NCI-H1694 (cell line): ENCODE measurements around the gene DOCK4.

ENCODE experiments used
- DNase-seq: peaks from one replicate; lab custom pipeline; 2025; lab: John Stamatoyannopoulos, UW

Gene DOCK4

GRCh38 chr7:112160130-112160770 lies 45.9 kb downstream of the DOCK4 start:
- DNase-seq = no peak

GRCh38 chr7:112159351-112159750 lies 46.8 kb downstream of the DOCK4 start:
- no peak for DNase-seq

GRCh38 chr7:112157072-112157471 lies 49.1 kb downstream of the DOCK4 start:
- DNase-seq = no peak

GRCh38 chr7:112156412-112156811 lies 49.8 kb downstream of the DOCK4 start:
- DNase-seq = no peak

- DNase-seq = no peak
Measured at GRCh38 chr7:112154690-112155089, 51.5 kb downstream of the DOCK4 start.

GRCh38 chr7:112152186-112152585 lies 54.0 kb downstream of the DOCK4 start:
- no peak for DNase-seq

GRCh38 chr7:112150823-112151641 lies 55.2 kb downstream of the DOCK4 start:
- no peak for DNase-seq

GRCh38 chr7:112149734-112150133 lies 56.5 kb downstream of the DOCK4 start:
- DNase-seq = peak; percentile 22

GRCh38 chr7:112147793-112148361 lies 58.3 kb downstream of the DOCK4 start:
- DNase-seq = peak; percentile 46

- DNase-seq = peak; percentile 41
Measured at GRCh38 chr7:112145206-112145605, 61.0 kb downstream of the DOCK4 start.

GRCh38 chr7:112144284-112145059 lies 61.7 kb downstream of the DOCK4 start:
- peak; percentile 66 for DNase-seq

GRCh38 chr7:112143582-112143981 lies 62.6 kb downstream of the DOCK4 start:
- no peak for DNase-seq

GRCh38 chr7:112143136-112143535 lies 63.1 kb downstream of the DOCK4 start:
- no peak for DNase-seq

GRCh38 chr7:112140600-112140999 lies 65.6 kb downstream of the DOCK4 start:
- no peak for DNase-seq

GRCh38 chr7:112138938-112139337 lies 67.3 kb downstream of the DOCK4 start:
- DNase-seq = no peak

GRCh38 chr7:112138325-112138852 lies 67.8 kb downstream of the DOCK4 start:
- DNase-seq = no peak

GRCh38 chr7:112137141-112138101 lies 68.8 kb downstream of the DOCK4 start:
- no peak for DNase-seq

- no peak for DNase-seq
Measured at GRCh38 chr7:112136271-112137008, 69.8 kb downstream of the DOCK4 start.

GRCh38 chr7:112135815-112136214 lies 70.4 kb downstream of the DOCK4 start:
- DNase-seq = no peak

GRCh38 chr7:112134039-112134438 lies 72.2 kb downstream of the DOCK4 start:
- no peak for DNase-seq
